HG03095 (cell line): ENCODE data around the gene EVI5.
"Not testable (repeated sequence)": the region's sequence is repeated elsewhere in the genome, so short reads cannot be mapped to it uniquely, and the experiment has no call there.

Experiments
- ATAC-seq: cut with Tn5 transposase; IDR thresholded peaks from one replicate; pipeline ENCODE4 v1.9.1; 2021; ENCODE audit warnings: moderate library complexity; ENCODE audit not compliant: unreplicated experiment

Gene EVI5

DNA sequence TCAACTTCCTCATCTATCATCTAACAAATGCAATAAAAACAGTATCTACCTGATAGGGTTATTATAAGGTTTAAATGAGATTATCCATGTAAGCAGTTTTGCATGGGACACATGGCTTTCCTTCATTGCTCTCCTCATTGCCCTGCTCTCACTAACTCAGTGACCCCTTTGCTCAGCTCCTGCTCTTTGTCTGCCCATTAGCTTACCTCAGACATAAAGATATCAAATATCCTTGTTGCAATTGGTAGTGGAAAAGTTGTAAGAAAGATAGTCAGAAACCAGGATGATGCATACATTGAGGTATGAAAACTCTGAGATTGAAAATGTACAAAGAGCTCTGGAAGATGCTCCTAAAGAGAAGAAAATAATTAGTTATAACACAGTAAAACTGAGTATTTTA is 89.8 kb downstream of the EVI5 start:
- ATAC-seq: no peak

DNA sequence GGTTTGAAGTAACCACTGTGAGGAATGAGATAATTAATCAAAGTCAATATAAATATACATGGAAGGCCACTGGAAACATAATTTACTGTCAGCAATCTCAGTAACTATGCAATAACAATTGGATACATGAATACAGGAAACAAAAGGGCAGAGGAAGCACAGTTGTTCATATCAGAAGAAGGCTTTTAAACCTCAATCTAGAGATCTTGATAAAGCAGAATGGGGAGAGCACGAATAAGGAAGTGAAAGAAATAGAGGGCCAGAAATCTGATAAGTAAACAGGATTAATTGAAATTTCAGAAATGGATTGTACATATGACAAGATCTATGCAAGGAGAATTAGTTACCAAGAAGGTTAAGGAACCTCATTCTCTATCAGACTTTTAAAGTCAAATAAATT is 93.0 kb downstream of the EVI5 start:
- ATAC-seq: no peak

DNA sequence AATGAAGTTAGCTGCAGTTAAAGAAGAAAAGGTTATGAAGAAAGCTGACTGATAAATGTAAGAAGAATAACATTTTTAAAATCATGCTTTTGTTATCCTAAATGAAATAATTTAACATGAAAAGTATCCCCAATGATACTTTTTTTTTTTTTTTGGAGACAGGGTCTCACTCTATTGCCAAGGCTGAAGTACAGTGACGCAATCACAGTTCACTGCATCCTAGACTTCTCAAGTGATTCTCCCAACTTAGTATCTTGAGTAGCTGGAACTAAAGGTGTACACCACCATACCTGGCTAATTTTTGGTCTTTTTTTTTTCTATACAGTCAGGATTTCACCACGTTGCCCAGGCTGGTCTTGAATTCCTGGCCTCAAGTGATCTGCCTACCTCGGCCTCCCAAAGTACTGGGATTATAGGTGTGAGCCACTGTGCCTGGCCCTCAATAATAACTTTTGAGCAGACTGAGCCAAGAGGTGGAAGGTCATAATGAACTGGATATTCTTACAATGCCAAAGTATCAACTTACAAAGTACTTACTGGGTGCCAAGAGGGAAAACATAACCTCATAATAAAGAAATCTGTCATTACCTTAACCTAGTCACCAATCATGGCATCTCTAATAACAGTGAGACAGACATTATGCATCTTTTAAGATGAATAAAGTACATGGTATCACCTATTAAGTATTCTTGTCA is 94.5 kb downstream of the EVI5 start:
- ATAC-seq: no peak

DNA sequence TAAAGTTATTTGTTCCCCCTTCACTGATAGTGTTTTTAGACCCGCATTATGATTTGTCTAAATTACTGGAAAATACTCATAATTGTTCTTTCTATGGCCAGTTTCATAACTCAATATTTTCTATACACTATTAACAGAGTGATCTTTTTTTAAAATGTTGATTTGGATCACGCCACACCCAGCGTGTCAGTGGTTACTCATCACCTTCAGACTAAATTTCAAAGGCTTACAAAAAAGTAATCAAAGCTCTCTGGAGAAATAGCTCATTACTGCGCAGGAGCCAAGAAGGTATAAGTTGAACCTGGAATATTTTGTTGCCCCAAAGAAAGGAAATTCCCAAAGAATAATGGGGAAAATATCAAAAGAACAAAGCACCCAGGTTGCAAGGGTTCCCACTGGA is 104.9 kb downstream of the EVI5 start:
- no peak for ATAC-seq

DNA sequence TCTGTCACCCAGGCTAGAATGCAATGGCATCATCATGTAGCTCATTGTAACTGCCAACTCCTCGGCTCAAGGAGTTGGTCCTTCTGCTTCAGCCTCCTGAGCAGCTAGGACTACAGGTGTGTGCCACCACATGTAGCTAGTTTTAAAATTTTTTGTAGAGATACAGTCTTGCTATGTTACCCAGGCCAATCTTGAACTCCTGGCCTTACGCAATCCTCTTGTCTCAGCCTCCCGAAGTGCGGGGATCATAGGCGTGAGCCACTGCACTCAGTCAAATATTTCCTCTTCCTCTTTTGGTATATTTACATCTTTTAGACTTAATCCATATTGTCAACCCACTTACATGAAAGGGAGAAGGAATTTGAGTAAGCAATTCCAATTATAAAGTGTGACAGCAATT is 121.1 kb downstream of the EVI5 start:
- no peak for ATAC-seq

DNA sequence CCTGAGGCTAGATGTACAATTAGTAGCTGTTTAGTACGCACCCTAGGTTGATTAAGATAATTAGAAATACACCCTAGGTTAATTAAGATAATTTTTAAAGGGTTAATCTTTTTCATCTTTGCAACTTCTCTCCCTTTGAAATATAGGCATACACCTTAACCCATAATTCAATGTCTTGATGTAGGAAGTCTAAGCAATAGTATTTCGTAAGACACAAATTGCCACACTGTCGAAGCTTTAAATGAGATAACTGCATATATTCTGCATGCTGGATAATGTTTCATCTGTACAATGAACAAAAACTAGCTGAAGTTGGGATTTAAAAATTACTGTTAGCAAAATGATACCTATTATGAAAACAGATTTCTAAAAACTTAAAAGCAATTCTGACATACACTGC is 122.9 kb downstream of the EVI5 start:
- ATAC-seq: no peak

DNA sequence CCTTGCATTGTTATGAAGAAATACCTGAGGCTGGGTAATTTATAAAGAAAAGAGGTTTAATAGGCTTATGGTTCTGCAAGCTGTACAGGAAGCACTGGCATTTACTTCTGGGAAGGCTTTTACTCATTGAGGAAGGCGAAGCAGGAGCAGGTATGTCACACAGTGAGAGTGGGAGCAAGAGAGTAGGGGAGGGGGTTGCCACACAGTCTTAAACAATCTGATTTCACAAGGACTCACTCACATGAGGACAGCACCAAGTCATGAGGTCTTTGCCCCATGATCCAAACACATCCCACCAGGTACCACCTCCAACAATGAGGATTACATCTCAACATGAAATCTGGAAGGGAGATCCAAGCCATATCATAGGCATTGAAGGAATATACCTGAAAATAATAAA is 127.2 kb downstream of the EVI5 start:
- no peak for ATAC-seq

DNA sequence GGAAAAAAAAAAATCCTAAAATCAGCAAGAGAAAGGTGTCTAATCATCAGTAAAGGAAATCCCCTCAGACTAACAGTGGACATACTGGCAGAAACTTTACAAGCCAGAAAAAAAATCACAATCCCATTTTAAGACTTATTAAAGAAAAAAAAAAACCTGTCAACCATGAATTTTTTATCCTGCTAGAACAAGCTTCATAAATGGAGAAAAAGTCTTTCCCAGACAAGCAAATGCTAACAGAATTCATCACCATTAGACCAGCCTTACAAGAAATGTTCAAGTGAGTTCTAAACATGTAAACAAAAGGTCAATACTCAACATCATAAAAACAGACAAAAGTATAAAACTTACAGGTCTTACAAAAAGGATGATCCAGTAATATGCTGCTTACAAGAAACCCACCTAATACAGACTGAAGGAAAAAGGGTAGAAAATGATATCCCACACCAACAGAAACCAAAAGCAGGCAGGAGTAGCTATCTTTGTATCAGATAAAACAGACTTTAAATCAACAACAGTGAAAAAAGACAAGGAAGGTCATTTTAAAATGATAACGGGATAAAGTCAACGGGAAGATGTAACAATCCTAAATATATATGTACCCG is 129.6 kb downstream of the EVI5 start:
- no peak for ATAC-seq

DNA sequence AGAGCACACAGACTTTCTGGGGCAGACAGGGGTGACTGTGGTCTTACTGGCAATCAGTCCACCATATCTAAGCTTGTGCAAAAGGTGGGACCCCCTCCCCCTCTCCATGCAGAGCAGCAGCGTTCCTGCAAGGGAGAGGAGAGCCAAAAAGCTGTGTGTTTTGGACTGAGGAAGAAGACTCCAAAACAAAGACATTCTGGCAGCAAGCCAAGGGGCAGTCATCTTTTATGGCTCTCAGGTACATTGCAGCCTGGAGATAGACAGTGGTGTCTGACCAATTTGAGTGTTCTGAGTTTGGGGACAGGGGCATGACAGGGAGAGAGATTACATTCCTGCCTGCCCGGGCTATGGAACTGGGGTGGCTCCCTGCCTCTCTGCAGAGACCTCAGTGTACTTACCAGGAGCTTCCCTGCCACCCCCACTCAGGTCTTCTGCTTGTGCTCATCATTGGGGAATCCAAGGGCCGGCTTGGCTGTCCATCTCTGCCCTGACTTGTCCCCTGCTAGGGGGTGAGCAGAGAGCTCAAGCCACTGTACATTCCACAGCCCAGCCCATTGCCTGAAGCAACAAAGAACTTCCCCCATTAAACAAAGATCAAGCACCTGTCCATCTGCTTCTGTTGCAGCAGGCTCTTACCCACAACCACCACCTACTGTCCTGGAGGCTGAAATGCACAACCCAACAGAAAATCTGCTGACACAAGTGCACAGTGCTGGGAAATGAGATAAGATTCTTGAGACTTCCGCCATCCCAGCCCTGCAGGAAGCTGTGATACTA is 131.1 kb downstream of the EVI5 start:
- no peak for ATAC-seq

DNA sequence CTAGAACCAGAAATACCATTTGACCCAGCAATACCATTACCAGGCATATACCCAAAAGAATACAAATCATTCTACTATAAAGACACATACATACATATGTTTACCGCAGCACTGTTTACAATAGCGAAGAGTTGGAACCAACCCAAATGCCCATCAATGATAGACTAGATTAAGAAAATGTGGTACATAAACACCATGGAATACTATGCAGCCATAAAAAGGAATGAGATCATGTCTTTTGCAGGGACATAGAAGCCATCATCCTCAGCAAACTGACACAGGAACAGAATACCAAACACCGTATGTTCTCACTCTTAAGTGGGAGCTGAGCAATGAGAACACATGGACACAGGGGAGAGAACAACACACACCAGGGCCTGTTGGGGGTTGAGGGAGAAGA is 144.2 kb downstream of the EVI5 start:
- not testable (repeated sequence) for ATAC-seq

DNA sequence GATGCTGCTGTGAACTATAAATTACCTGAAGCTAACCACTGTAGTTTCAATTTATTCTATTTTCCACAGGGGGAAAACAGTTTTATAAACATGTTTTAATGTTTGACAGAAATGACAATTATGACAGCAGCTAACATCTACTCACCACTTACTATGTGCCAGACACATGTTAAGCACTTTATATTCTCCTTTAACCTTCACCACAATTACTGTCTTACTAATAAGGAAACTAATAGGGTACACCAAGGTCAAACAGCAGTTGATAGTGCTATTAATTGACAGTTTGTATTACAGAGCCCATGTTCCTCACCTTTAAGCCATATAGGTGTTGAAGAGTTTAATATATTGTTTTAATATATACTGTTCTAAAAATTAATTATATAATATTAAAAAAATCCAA is 146.4 kb downstream of the EVI5 start:
- no peak for ATAC-seq

DNA sequence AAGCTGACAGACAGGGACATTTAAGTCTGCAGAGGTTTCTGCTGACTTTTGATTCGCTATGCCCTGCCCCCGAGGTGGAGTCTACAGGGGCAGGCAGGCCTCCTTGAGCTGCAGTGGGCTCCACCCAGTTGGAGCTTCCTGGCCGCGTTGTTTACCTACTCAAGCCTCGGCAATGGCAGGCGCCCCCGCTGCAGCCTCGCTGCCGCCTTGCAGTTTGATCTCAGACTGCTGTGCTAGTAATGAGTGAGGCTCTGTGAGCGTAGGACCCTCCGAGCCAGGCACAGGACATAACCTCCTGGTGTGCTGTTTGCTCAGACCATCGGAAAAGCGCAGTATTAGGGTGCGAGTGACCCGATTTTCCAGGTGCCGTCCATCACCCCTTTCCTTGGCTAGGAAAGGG is 149.7 kb downstream of the EVI5 start:
- not testable (repeated sequence) for ATAC-seq

DNA sequence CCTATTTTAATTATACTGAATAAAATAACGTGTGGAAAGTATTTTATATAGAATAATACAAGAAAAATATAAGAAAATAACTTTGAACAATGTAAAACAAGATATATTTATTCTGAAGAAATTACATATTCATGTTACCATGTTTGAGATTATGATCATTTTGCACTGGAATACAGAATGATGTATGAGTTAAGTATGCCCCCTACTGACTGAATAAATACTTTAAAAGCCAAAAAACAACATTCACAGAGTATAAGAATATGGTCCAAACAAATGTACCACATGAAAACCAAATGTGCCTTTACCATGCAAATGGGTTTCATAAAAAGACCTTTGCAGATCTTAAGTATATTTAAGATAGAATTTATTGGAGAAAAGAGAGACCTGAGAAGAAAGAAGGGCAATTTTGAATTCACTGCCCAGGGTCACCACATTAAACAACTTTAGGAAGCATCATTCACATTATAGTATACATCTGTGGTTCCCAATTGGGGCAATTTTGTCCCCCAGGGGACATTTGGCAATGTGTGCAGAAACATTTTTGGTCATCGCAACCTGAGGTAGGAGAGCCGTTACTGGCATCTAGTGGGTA is 161.6 kb downstream of the EVI5 start:
- no peak for ATAC-seq

DNA sequence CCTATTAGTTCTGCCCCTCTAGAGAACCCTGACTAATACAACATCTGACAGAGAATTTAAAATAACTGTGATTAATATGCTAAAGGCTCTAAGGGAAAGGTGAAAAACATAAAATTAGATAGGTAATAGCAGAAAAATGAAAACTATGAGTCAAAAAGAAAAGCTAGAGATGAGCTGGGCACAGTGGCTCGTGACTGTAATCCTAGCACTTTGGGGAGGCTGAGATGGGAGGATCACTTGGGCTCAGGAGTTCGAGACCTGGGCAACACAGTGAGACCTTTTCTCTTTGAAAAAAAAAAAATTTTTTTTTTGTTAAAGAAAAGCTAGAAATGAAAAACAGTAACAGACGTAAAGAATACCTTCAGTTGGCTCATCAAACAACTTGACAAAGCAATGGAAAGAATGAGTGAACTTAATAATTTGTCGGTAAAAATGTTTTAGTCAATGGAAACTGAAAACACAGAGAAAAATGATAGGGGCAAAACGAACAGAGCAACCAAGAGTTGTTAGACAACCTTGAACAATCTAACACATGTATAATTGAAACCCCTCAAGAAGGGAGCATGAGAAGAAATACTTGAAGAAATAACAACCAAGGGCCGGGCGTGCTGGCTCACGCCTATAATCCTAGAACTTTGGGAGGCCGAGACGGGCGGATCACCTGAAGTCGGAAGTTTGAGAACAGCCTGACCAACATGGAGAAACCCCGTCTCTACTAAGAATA is 165.3 kb downstream of the EVI5 start:
- ATAC-seq: no peak

DNA sequence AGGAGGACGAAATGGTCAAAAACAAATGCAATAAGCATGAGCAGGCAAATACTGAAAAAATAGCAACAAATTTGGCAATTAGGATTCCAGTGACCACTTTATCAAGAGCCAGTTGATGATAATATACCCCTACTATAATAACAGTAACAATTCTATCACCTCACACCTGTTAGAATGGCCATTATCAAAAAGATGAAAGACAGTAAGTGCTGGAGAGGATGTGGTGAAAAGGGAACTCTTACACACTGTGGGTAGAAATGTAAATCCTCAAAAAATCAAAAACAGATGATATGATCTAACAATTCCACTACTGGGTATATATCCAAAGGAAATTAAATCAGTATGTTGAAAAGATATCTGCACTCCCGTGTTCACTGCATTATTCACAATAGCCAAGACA is 183.9 kb downstream of the EVI5 start:
- no peak for ATAC-seq

DNA sequence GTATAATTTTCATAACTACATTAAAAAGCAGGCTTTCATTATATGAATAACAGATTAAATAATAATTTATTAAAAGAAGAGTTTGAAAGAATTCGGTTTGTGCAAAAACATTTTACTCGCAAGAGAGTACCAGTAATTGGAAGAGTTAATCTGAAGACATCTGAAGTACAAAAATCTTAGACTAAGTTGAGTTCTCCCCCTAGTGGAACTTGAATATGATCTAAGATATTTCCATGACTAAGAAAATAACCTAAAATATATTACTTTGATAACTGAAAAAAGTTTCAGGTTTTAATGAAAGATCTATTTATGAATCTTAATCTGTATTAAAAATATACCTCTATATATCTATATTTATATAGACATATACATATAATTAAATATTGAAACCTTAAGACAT is 185.7 kb downstream of the EVI5 start:
- ATAC-seq: no peak

DNA sequence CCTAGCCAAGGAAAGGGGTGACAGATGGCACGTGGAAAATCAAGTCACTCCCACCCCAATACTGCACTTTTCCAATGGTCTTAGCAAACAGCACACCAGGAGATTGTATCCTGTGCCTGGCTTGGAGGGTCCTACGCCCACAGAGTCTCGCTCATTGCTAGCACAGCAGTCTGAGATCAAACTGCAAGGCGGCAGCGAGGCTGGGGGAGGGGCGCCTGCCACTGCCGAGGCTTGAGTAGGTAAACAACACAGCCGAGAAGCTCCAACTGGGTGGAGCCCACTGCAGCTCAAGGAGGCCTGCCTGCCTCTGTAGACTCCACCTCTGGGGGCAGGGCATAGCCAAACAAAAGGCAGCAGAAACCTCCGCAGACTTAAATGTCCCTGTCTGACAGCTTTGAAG is 195.5 kb downstream of the EVI5 start:
- not testable (repeated sequence) for ATAC-seq

DNA sequence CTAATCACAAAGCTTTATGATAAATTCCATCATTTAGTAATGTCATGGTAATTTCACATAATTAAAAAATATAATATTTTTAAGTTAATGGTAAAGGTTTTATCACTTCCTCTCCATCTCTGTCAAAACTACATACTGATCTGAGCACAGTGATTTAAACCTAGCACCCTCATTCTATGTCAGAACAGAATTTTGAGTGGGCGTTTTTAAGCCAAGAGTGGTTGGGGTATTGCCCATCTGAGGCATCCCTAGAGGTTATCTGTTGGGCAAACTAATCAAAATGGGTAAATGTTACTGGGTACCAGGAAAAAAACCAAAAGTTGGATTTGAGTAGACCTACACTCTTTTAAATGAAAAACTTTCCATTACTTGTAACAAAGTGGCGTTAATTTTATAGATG is 197.5 kb downstream of the EVI5 start:
- ATAC-seq: no peak

DNA sequence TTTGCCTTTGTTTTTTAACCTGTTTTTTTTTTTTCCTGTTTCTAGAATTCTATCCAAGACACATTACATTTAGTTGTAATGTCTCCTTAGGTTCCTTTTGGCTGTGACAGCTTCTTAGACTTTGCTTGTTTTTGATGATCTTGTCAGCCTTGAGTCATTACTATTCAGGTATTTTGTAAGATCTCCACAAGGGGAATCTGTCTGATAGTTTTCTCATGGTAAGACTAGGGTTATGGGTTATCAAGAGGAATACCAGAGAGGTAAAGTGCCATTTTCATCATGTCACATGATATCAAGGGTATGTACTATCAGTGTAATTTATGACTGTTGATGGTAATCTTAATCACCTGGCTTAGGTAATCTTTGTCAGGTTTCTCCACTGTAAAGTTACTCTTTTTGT is 199.1 kb downstream of the EVI5 start:
- no peak for ATAC-seq

DNA sequence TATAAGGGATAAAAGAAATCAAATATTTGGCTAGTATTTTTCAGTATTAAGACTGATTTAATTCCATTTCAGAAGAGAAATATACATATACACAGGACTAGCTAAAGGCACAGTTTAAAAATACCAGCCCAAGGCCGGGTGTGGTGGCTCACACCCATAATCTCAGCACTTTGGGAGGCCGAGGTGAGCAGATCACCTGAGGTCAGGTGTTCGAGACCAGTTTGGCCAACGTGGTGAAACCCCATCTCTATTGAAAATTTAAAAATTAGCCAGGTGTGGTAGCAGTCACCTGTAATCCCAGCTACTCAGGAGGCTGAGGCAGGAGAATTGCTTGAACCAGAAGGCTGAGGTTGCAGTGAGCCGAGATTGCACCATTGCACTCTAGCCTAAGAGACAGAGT is 200.1 kb downstream of the EVI5 start:
- ATAC-seq: not testable (repeated sequence)
